HuH-7.5 (cell line): ENCODE data around the gene ERI3.
"Not testable (repeated sequence)": the region's sequence is repeated elsewhere in the genome, so short reads cannot be mapped to it uniquely, and the experiment has no call there.

Experiments used
- DNase-seq: peaks from one replicate; pipeline ENCODE4 v3.0.0; 2011; ENCODE audit warnings: low spot score

Gene ERI3

DNA sequence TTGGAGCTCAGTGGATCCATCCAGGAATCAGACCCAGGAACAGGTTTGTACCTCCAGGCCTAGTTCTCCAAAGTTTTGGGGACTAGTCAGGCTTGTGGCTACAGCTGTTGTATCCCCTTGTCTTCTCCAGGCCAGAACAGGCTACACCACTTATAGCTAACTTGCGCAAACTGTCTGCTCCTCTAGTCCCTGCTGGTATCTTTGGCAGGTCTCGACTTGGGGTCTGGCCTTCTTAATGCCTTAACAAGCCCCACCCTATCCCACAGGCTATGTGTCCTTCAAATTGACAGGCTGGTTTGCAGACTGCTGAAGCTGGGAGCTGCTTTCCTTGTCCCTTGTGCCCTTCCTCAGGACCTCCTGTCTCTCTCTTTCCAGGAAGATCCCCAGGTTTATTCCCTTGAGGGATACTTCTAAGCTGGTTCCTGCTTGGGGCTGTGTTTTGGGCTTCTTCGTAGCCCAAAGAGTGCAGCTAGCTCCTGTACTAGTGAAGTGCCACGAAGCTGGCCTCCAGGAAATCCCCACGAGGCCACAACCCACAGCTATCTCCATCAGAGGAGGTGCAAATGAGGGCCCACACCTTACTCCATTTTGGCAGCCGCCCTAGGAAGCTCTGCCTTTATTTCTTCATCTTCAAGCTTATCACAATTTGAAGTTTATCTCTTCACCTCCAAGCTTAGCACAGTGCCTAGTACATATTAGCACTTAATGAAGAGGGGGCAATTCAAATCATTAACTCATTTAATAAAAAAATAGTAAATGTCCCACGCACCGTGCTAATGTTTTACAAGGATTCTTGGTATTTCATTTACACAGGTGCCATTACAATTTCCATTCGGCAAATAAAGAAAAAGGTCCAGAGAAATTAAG, 142.5 kb downstream of the ERI3 start:
- no peak for DNase-seq

DNA sequence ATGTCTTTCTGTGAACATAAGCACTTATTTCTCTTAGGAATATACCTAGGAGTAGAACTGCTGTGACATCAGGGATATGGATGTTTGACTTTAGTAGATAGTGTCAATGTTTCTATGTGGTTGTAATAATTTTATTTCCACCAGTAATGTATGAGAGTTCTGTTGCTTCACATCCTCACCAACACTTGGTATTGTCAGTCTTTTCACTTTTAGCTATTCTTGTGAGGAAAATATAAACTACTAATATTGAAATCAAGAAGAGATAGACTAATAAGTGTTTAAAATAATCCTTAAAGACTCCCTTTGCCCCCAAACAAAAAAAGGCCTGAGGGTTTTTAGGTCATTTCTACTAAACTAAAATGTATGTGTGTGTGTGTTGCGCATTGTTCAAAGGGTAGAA, 144.5 kb downstream of the ERI3 start:
- DNase-seq = no peak

- no peak for DNase-seq
Observed at GRCh38 chr1:44208226-44208625, 146.8 kb downstream of the ERI3 start.

DNA sequence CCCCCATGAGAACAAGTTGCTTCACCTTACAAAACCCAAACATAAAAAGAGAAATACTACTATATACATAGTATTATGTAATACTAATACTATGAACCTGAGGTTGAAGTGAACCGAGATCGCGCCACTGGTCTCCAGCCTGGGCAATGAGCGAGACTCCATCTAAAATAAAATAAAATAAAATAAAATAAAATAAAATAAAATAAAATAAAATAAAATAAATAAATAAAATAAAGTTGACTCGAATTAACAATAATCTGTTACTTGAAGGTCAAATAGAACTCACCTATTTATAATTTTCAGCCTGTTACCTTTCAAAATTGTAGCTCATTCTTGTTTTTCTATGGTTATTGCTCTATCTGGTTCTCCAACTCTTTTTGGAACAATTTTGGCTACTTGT, 148.5 kb downstream of the ERI3 start:
- DNase-seq = not testable (repeated sequence)

DNA sequence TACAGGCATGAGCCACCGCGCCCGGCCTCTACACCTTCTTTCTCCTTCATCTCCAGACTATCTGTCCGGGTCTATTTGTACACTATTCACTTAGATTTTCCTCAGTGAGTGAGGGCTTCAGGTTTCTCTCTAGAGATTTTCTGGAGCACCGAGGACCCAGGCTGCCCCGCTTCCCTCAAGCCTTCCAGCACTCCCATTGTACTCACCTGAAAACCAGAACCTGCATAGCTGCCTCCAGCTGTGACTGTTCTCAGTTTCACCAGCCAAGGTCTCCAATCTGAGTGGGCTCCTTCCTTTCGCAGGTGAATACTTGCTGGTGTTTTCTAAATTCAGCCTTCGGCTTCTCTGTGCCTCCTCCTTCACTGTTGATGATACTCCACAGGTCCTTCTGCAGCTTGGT, 154.7 kb downstream of the ERI3 start:
- DNase-seq = no peak

DNA sequence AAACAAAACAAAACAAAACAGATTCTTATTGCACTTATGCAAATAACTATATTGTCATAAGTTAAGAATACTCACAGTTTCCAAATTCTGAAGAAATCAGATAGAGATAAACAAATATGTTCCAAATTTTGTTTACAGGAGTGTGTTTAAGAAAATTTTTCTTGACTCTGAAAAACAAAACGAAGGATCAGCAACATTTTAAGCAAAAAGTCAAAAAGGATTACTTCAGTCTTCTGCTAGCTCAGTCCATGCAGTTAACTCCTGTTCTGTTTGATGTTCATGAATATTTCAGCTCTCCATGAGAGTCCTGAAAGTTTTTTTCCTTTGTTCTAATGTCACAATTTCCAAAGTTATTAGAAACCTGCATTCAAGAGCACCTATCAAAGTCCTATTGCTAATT, 180.4 kb downstream of the ERI3 start:
- no peak for DNase-seq
